GM10266 (cell line): ENCODE data around the gene PKD1L1.
A peak's percentile ranks its signal among the peaks of the same experiment; 100 is the strongest.

Experiments
- DNase-seq: peaks from one replicate; pipeline ENCODE4 v3.0.0; 2012; ENCODE audit errors: extremely low spot score
- CTCF ChIP-seq: IDR thresholded peaks from 2 replicates; pipeline ENCODE4 v1.5.1; 2012; ENCODE audit warnings: mild to moderate bottlenecking, low read depth; ENCODE audit not compliant: control insufficient read depth, insufficient read depth; ENCODE audit errors: missing control alignments

Gene PKD1L1

GRCh38 chr7:47852330-47853245 is 95.7 kb downstream of the PKD1L1 start:
- DNase-seq = peak; percentile 30
- peak; percentile 43 for TF ChIP-seq CTCF

- TF ChIP-seq CTCF = no peak
- no peak for DNase-seq
Observed at GRCh38 chr7:47847207-47847606, 101.1 kb downstream of the PKD1L1 start.

- no peak for TF ChIP-seq CTCF
- no peak for DNase-seq
Observed at GRCh38 chr7:47846138-47846836, 102.0 kb downstream of the PKD1L1 start.

GRCh38 chr7:47844311-47844710 is 104.0 kb downstream of the PKD1L1 start:
- no peak for TF ChIP-seq CTCF
- DNase-seq = no peak

GRCh38 chr7:47843291-47843690 is 105.0 kb downstream of the PKD1L1 start:
- TF ChIP-seq CTCF = no peak
- DNase-seq = no peak

GRCh38 chr7:47839381-47839780 is 108.9 kb downstream of the PKD1L1 start:
- DNase-seq = no peak
- no peak for TF ChIP-seq CTCF

- DNase-seq = no peak
- no peak for TF ChIP-seq CTCF
Observed at GRCh38 chr7:47837826-47838225, 110.4 kb downstream of the PKD1L1 start.
